MM.1S (cell line): ENCODE data around the gene CAMKK1.

Source experiments
- DNase-seq: peaks from one replicate; pipeline ENCODE4 v3.0.0-alpha.2; 2015
- H2AFZ ChIP-seq: fragments of 300-600 bp; sonication (generic); 2 replicates; pipeline ENCODE4 v1.6.0; 2016; ENCODE audit warnings: antibody characterized with exemption, low read length
- H3F3A ChIP-seq: fragments of 300-600 bp; sonication (generic); 2 replicates; pipeline ENCODE4 v1.6.1; 2016; ENCODE audit warnings: mild to moderate bottlenecking, antibody characterized with exemption, low read length, moderate library complexity, mixed read lengths; ENCODE audit not compliant: insufficient read depth
- H3K27ac ChIP-seq: fragments of 300-600 bp; sonication (generic); 2 replicates; pipeline ENCODE4 v1.5.1; 2016; ENCODE audit warnings: mild to moderate bottlenecking, low read length
- H3K27me3 ChIP-seq: fragments of 300-600 bp; sonication (generic); replicated peaks from 2 replicates; pipeline ENCODE4 v1.6.0; 2016; ENCODE audit warnings: low read length; ENCODE audit not compliant: insufficient read depth
- H3K36me3 ChIP-seq: fragments of 300-600 bp; sonication (generic); replicated peaks from 2 replicates; pipeline ENCODE4 v1.6.1; 2016; ENCODE audit warnings: mild to moderate bottlenecking, low read length, mixed read lengths; ENCODE audit not compliant: insufficient read depth
- H3K4me1 ChIP-seq: fragments of 300-600 bp; sonication (generic); 2 replicates; pipeline ENCODE4 v1.6.1; 2016; ENCODE audit warnings: low read length, mixed read lengths
- H3K4me2 ChIP-seq: fragments of 300-600 bp; sonication (generic); 2 replicates; pipeline ENCODE4 v1.6.0; 2016; ENCODE audit warnings: low read depth, low read length
- H3K4me3 ChIP-seq: fragments of 300-600 bp; sonication (generic); 2 replicates; pipeline ENCODE4 v1.5.1; 2016; ENCODE audit warnings: low read length, mixed read lengths
- H3K79me2 ChIP-seq: fragments of 300-600 bp; sonication (generic); 2 replicates; pipeline ENCODE4 v1.6.1; 2016; ENCODE audit warnings: mixed run types, low read length, mixed read lengths
- H3K9ac ChIP-seq: fragments of 300-600 bp; sonication (generic); 2 replicates; pipeline ENCODE4 v1.6.1; 2016; ENCODE audit warnings: low read length, mixed read lengths
- H3K9me2 ChIP-seq: fragments of 300-600 bp; sonication (generic); replicated peaks from 2 replicates; pipeline ENCODE4 v1.6.1; 2016; ENCODE audit warnings: mild to moderate bottlenecking, low read length, mixed read lengths; ENCODE audit not compliant: insufficient read depth
- H3K9me3 ChIP-seq: fragments of 300-600 bp; sonication (generic); replicated peaks from 2 replicates; pipeline ENCODE4 v1.6.1; 2016; ENCODE audit warnings: mild to moderate bottlenecking, low read length, mixed read lengths; ENCODE audit not compliant: insufficient read depth
- H4K20me1 ChIP-seq: fragments of 300-600 bp; sonication (generic); 2 replicates; pipeline ENCODE4 v1.6.1; 2016; ENCODE audit warnings: mild to moderate bottlenecking, low read length, moderate library complexity, mixed read lengths; ENCODE audit not compliant: insufficient read depth
- CTCF ChIP-seq: fragments of 300-600 bp; sonication (generic); IDR thresholded peaks from 2 replicates; pipeline ENCODE4 v1.5.1; 2016; ENCODE audit warnings: antibody characterized with exemption, low read length, mixed read lengths
- EZH2 ChIP-seq: fragments of 300-600 bp; sonication (generic); optimal IDR thresholded peaks from 2 replicates; pipeline ENCODE3; 2017; ENCODE audit warnings: low read depth, mild to moderate bottlenecking, antibody characterized with exemption, low read length, mixed read lengths
- EZH2phosphoT487 ChIP-seq: fragments of 300-600 bp; sonication (generic); IDR thresholded peaks from 2 replicates; pipeline ENCODE4 v1.6.1; 2018; ENCODE audit warnings: antibody characterized with exemption, low read length

CAMKK1 gene

DNA sequence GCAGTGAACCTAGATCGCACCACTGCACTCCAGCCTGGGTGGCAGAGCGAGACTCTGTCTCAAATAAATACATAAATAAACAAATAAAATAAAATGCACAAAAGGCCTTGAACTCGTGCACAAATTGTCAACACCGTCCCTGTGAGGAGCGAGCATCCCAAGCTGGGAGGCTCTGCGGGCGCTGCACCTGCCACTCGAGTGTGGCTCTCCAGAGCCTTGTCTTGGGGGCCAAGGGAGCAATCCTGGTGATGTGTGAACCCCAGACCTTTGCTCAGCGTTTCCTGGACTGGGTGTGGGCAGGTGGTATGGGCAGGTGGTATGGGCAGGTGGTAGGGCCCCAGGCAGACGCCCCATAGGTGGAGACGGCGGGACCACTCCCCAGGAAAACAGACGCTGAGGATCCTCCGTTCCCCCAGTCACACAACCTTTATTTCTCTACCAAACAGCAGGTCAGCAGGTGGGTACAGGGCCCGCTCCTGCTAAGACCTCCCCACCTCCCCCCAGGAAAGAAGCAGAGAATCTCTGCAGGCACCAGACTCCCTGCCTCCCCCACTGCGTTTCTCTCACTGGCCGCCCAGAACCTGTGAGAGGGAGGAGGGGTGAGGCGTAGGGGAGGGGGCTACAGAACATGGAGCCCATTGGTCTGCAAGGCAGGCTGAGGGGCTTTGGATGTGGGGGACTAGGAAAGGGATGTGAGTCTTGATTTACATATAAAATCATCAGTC is 30.8 kb upstream of the CAMKK1 start:
- no peak overlapping the region for H3K4me2 ChIP-seq
- TF ChIP-seq CTCF: no peak
- TF ChIP-seq EZH2phosphoT487: no peak
- no peak for TF ChIP-seq EZH2
- no peak overlapping the region for H3K27ac ChIP-seq
- no peaks in the 10 kb centered on the region for H3K36me3 ChIP-seq
- H3K4me3 ChIP-seq: no peak overlapping the region
- no peaks in the 10 kb centered on the region for H3K9me3 ChIP-seq
- no peaks in the 10 kb centered on the region for H3K27me3 ChIP-seq
- H3K4me1 ChIP-seq: no peaks in the 10 kb centered on the region
- no peak overlapping the region for H3K9ac ChIP-seq
- no peak for DNase-seq
- no peaks in the 10 kb centered on the region for H4K20me1 ChIP-seq
- H3K9me2 ChIP-seq: no peaks in the 10 kb centered on the region
- H3F3A ChIP-seq: peaks cover 19% of the 10 kb centered on the region; the same call in 1 of the 2 replicates
- H3K79me2 ChIP-seq: no peaks in the 10 kb centered on the region
- H2AFZ ChIP-seq: no peak overlapping the region

DNA sequence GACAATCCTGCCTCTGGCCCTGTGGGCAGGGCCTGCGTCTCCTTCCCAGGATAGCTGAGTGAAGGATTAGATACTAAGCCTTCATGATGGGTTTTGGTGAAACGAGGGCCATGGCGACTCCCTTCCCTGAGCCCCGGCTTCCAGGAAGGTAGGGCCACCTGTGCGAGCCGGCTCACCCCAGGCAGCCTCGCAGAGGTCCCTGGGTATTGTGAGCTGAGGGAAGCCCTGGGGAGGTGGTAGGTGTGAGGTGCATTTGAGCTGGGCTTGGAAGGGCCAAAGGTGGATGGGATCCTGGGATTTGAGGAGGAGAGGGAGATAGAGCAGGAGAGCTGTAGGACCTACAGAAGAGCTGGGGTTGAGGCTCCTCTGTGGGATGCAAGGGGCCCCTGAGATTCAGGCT is 29.9 kb upstream of the CAMKK1 start:
- Histone ChIP-seq H3K9ac (no peak overlapping the region), H3K79me2 (no peaks in the 10 kb centered on the region), H3K9me2 (no peaks in the 10 kb centered on the region), H3K36me3 (no peaks in the 10 kb centered on the region), H3K4me2 (no peak overlapping the region), H3K27me3 (no peaks in the 10 kb centered on the region), H4K20me1 (no peaks in the 10 kb centered on the region), H3F3A (peaks cover 22% of the 10 kb centered on the region; the same call in 1 of the 2 replicates), H3K4me3 (no peak overlapping the region), H3K27ac (no peak overlapping the region), H3K4me1 (no peaks in the 10 kb centered on the region), H2AFZ (no peak overlapping the region), H3K9me3 (no peaks in the 10 kb centered on the region)
- DNase-seq: no peak
- no peak for TF ChIP-seq EZH2
- no peak for TF ChIP-seq CTCF
- TF ChIP-seq EZH2phosphoT487: no peak

DNA sequence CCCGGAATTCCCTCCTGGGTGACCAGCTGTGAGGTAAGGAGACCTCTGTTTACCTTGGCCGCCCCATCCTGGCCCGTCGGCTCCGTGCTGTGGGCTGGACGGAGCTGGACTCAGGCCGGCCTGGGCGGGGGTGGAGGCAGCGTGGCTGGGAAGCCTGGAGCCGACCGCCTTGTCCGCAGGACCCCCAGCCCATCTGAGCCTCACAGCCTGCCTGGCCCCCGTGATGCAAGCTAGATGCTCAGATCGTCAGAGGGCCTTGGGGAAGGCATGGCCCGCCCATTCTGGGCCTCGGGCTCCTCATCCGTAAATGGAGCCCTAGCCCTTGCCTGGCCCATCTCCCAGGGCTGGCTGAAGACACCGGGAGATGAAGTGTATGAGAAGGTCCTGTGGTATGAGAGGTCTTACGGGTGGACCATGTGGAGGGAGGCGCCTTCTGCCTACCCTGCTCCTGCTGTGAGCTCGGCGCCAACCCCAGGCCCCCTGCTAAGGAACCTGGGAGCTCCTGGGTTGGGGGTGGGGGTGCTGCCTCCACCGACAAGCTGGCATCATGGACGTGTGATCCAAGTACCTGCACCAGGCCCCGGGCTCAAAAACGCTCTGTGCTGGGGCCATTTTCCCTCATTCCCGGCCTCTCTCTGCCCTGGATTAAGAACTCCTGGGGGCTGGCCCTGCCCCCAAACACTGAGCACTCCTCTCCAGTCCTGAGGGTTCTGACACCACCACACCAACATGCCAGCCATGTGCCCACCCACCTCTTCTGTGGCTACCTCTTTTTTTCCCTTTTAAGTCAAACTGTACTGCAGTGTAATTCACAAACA is 28.9 kb upstream of the CAMKK1 start:
- Histone ChIP-seq H3K4me3 (no peak overlapping the region), H3K9me3 (no peaks in the 10 kb centered on the region), H4K20me1 (no peaks in the 10 kb centered on the region), H3K9ac (no peak overlapping the region), H3K4me2 (no peak overlapping the region), H3F3A (peaks cover 22% of the 10 kb centered on the region; the same call in 1 of the 2 replicates), H3K4me1 (peaks cover 7% of the 10 kb centered on the region), H3K9me2 (no peaks in the 10 kb centered on the region), H3K27me3 (no peaks in the 10 kb centered on the region), H3K36me3 (no peaks in the 10 kb centered on the region), H3K79me2 (no peaks in the 10 kb centered on the region), H2AFZ (no peak overlapping the region), H3K27ac (no peak overlapping the region)
- no peak for DNase-seq
- TF ChIP-seq CTCF (no peak), EZH2 (no peak), EZH2phosphoT487 (no peak)
